ENCODE measurements around the gene B4GALT6. TPM values are rescaled to one million over a fixed set of nuclear protein-coding genes. Genes with fewer than 3 reads are reported as not detected.

The B4GALT6 gene
- total and polyA plus RNA-seq, 2 of the 4 experiments (the other 2 are of a cell fraction), result 1.1 to 3.9 TPM

DNA sequence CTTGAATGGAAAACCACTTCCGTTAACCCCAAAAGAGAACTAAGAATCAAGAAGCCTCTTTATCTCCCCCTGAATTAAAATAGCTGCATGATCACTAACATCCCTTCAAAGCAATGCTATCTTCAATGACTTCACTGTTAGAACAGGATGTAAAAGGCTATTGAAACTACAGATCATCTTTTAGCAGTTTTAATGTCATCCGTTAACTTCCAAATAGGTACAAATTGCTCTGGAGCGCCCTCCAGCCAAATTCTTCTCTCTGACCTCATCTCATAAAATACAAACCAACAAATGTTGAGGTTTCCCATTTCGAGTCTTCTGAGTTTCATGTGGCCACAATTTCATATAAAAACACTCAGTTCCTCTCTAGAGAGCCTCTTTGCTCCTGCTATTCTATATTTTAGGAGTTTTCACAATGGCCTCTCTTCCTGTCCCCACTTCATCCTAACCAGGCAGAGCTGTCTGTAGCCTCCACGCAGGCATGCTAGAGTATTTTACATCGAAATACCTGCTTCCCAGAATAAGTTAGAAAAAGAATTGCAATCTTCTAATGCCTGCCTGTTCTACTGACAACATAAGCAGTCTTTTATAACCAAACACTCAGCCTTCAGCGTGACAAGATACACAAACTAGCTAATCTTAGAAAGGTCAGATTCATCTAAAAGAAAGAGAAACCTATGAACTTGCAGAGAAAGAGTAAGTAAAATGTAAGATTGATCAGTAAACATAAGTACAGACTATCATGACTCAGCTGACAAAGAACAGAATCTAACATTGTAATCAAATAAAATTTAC lies 37.9 kb downstream of the B4GALT6 start:
- no peak overlapping the region for H3K23ac ChIP-seq (ENCODE audit: low read depth, low read length)
- no peaks in the 10 kb centered on the region for H3K79me1 ChIP-seq (ENCODE audit: low read depth in 1 of 2, low read length in 2 of 2)
- 59% methylated on average over 3 of the region's 7 CpGs; no CpG with 5 or more reads in 1 of the 2 experiments for WGBS, 2 experiments (ENCODE audit: extremely low coverage in 2 of 2, insufficient read length in 1 of 2)
- no peak overlapping the region for H3K4me2 ChIP-seq (ENCODE audit: low read depth, low read length)
- dilution Hi-C loops (cut with HindIII; ENCODE audit: low sequenced_read_pairs, unreplicated experiment), result no loop called here
- CTCF ChIA-PET, result no interaction called here
- H3K4me1 ChIP-seq (ENCODE audit: control insufficient read depth, insufficient read depth, low read length), result no peaks in the 10 kb centered on the region
- H3K14ac ChIP-seq (replicated peaks; ENCODE audit: low read depth, low read length), result no peak overlapping the region
- TF ChIP-seq RAD21 (IDR thresholded peaks at IDR 0.05; ENCODE audit: low read length), result no peak
- TF ChIP-seq, protein P1, sequence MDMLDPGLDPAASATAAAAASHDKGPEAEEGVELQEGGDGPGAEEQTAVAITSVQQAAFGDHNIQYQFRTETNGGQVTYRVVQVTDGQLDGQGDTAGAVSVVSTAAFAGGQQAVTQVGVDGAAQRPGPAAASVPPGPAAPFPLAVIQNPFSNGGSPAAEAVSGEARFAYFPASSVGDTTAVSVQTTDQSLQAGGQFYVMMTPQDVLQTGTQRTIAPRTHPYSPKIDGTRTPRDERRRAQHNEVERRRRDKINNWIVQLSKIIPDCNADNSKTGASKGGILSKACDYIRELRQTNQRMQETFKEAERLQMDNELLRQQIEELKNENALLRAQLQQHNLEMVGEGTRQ (IDR thresholded peaks at IDR 0.05; ENCODE audit: low read depth, low read length), result no peak
- no peak for TF ChIP-seq MAZ (IDR thresholded peaks at IDR 0.05; ENCODE audit: borderline replicate concordance, low read depth, low read length)
- TF ChIP-seq POLR2A (IDR thresholded peaks at IDR 0.05; ENCODE audit: low read depth, low read length), result no peak
- TF ChIP-seq NFE2L2 (IDR thresholded peaks at IDR 0.05; ENCODE audit: low read depth, low read length), result no peak
- no peak for TF ChIP-seq CHD1 (IDR thresholded peaks at IDR 0.05; ENCODE audit: low read depth, low read length)
- TF ChIP-seq RFX5 (IDR thresholded peaks at IDR 0.05; ENCODE audit: low read depth, low read length), result no peak
- TF ChIP-seq FOS (IDR thresholded peaks at IDR 0.05; ENCODE audit: low read depth, low read length), result no peak
- TF ChIP-seq, protein P2, sequence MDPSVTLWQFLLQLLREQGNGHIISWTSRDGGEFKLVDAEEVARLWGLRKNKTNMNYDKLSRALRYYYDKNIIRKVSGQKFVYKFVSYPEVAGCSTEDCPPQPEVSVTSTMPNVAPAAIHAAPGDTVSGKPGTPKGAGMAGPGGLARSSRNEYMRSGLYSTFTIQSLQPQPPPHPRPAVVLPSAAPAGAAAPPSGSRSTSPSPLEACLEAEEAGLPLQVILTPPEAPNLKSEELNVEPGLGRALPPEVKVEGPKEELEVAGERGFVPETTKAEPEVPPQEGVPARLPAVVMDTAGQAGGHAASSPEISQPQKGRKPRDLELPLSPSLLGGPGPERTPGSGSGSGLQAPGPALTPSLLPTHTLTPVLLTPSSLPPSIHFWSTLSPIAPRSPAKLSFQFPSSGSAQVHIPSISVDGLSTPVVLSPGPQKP (IDR thresholded peaks at IDR 0.05; ENCODE audit: borderline replicate concordance, low read depth, low read length), result no peak
- TF ChIP-seq BHLHE40 (IDR thresholded peaks at IDR 0.05; ENCODE audit: low read depth, low read length), result no peak
- no peak for TF ChIP-seq MXI1 (IDR thresholded peaks at IDR 0.05; ENCODE audit: borderline replicate concordance, low read depth, low read length)
- no peak for TF ChIP-seq SMC3 (IDR thresholded peaks at IDR 0.05; ENCODE audit: low read depth, low read length)
- no peak for TF ChIP-seq CEBPB (IDR thresholded peaks at IDR 0.05; ENCODE audit: low read depth, low read length)
- no peak for TF ChIP-seq MAFK (IDR thresholded peaks at IDR 0.05; ENCODE audit: low read depth, low read length)
- no peak for TF ChIP-seq RCOR1 (IDR thresholded peaks at IDR 0.05; ENCODE audit: insufficient replicate concordance, low read length)
- TF ChIP-seq, protein P3, sequence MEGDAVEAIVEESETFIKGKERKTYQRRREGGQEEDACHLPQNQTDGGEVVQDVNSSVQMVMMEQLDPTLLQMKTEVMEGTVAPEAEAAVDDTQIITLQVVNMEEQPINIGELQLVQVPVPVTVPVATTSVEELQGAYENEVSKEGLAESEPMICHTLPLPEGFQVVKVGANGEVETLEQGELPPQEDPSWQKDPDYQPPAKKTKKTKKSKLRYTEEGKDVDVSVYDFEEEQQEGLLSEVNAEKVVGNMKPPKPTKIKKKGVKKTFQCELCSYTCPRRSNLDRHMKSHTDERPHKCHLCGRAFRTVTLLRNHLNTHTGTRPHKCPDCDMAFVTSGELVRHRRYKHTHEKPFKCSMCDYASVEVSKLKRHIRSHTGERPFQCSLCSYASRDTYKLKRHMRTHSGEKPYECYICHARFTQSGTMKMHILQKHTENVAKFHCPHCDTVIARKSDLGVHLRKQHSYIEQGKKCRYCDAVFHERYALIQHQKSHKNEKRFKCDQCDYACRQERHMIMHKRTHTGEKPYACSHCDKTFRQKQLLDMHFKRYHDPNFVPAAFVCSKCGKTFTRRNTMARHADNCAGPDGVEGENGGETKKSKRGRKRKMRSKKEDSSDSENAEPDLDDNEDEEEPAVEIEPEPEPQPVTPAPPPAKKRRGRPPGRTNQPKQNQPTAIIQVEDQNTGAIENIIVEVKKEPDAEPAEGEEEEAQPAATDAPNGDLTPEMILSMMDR (conservative IDR thresholded peaks at IDR 0.05; ENCODE audit: low read depth, low read length), result no peak
- H2AK9ac ChIP-seq (replicated peaks; ENCODE audit: low read depth, low read length, poor library complexity), result no peak overlapping the region
- intact Hi-C loops (cut with micrococcal nuclease), result no loop called here
- no peak overlapping the region for H2AFZ ChIP-seq (replicated peaks; ENCODE audit: low read length, poor library complexity)
- H4K5ac ChIP-seq (ENCODE audit: low read depth, low read length), result no peak overlapping the region
- no peak for ATAC-seq (ENCODE audit: low read depth)
- no peak overlapping the region for H3K9ac ChIP-seq (ENCODE audit: low read depth, low read length)
- no peak overlapping the region for H2AK5ac ChIP-seq (ENCODE audit: low read depth, low read length)
- no peak overlapping the region for H3K4me3 ChIP-seq (ENCODE audit: insufficient read depth, low read depth, low read length)
- H2BK15ac ChIP-seq (ENCODE audit: low read depth, low read length), result no peak overlapping the region
- H3K9me1 ChIP-seq (ENCODE audit: insufficient read depth, low read length), result no peaks in the 10 kb centered on the region
- no peak overlapping the region for H3K27ac ChIP-seq (ENCODE audit: insufficient read depth, low read length)
- no peaks in the 10 kb centered on the region for H3K9me3 ChIP-seq (ENCODE audit: control insufficient read depth, insufficient read depth, low read length)
- no peak overlapping the region for H3K56ac ChIP-seq (ENCODE audit: extremely low read depth, insufficient read depth, low read length)
- H4K20me1 ChIP-seq (ENCODE audit: insufficient read depth, low read length), result no peaks in the 10 kb centered on the region
- in situ Hi-C loops (cut with MboI; ENCODE audit: low sequenced_read_pairs), result no loop called here
- H4K91ac ChIP-seq (ENCODE audit: insufficient read depth, low read depth, low read length), result no peak overlapping the region
- POLR2A ChIA-PET (ENCODE audit: unreplicated experiment), result no interaction called here
- no peak overlapping the region for H3K4ac ChIP-seq (ENCODE audit: low read depth, low read length)
- no peak overlapping the region for H3K18ac ChIP-seq (ENCODE audit: low read depth, low read length)
- H2BK20ac ChIP-seq (ENCODE audit: low read depth, low read length), result no peak overlapping the region
- H2BK5ac ChIP-seq (ENCODE audit: low read depth, low read length, poor library complexity, severe bottlenecking), result no peak overlapping the region
- no peak overlapping the region for H4K8ac ChIP-seq (ENCODE audit: low read depth in 2 of 2, low read length in 2 of 2)
- no peak overlapping the region for H2BK120ac ChIP-seq (ENCODE audit: low read depth, low read length)
- no TSS peak for BruUV-seq (replicated peaks)
- H3K27me3 ChIP-seq (ENCODE audit: control insufficient read depth, insufficient read depth, low read length), result no peaks in the 10 kb centered on the region
- H3K36me3 ChIP-seq (ENCODE audit: control insufficient read depth, insufficient read depth, low read length), result no peaks in the 10 kb centered on the region
- no peak for DNase-seq
